GM18868 (cell line): ENCODE measurements around the gene SRF.

ENCODE experiments used
- ATAC-seq: cut with Tn5 transposase; IDR thresholded peaks from one replicate; pipeline ENCODE4 v1.9.1; 2021; ENCODE audit warnings: mild to moderate bottlenecking, moderate library complexity; ENCODE audit not compliant: unreplicated experiment

SRF gene

GRCh38 chr6:43146709-43147688 is 24.1 kb upstream of the SRF start:
- no peak for ATAC-seq

DNA sequence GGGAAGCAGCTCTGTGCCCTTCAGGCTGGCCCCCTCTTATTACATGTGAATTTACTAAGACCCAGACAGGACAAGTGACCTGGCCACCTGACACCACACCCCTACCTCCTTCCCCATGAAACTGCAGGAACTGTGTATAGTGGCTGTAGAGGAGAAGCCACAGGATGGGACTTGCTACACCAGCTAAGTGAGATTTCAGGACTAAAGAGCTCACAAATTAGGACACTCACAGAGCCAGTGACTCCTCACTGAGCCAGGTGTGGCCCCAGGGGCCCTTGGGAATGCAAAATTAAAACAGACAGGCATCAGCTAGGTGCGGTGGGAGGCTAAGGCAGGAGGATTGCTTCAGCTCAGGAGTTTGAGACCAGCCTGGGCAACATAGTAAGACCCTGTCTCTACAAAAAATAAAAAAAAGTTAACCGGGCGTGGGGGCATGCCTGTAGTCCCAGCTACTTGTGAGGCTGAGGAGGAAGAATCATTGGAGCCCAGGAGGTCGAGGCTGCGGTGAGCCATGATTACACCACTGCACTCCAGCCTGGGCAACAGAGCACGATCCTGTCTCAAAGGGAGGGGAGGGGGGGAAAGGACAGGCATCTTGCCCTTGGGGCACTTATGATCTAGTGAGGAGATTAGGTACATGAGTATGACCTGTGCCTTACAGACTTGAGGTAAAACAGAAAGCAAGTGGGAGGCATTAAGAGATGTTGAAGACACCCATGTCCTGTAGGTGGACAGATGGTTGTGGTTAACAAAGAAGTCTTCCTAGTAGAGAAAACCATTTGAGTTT is 23.2 kb upstream of the SRF start:
- no peak for ATAC-seq

- no peak for ATAC-seq
Measured at GRCh38 chr6:43149265-43149664, 21.8 kb upstream of the SRF start.

DNA sequence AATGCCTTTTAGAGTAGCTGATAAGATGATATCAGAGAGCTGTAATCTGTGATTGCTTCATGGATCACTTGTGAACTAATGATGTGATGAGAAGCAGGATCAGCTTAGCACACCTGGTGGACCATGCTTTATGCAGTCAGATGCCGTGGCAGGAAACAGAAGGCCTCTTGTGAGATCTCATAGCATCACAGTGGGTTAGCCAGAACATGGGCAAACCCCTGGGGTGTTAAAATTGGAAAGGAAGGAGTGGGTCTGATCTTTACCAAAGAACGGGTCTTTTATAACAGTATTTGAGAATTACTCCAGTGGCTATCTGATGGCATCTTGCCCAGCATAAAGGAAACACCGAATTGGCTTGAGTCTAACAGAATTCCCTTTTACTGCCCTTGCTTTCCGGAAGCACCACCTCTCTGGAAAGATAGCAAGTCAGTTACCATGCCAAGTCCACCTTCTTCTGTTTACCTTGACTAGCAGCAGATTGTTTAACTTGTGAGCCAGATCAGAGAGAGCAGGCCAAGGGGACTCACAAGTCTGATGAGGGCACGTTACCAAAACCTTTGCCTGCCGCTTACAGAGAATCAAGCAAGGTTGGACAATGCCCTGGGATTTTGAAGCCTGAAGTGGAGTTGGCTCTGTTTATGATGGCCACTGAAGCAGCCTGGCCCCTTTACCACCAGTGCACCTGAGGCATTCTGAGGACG is 20.9 kb upstream of the SRF start:
- no peak for ATAC-seq

- no peak for ATAC-seq
Measured at GRCh38 chr6:43159599-43159998, 11.5 kb upstream of the SRF start.

GRCh38 chr6:43163899-43164298 is 7.2 kb upstream of the SRF start:
- ATAC-seq: no peak

DNA sequence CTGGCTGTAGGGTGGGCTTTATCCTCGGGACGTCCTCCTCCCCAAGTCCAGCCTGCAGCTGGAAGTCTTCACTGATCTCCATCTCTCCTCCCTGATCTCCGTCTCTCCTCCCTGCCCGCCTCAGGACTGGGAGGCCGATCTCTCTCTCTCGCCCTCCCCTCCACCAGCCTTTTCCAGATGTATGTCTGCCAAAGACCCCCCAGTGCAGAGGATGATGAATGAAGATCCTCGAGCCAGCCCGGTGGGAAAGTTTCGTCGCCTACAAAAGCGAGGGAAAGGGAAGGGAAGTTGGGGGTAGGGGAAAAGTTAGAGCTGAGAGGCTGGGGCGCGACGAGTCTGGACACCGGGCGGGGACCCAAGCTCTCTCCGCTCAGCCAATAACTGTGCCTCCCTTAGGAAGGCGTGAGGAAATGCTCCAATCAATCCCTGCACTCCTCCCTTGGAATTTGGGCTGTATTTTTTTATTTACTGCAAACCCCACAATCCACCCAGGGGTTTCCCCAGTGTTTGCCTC is 595 bp upstream of the SRF start:
- ATAC-seq: no peak

GRCh38 chr6:43171707-43172103 is 636 bp downstream of the SRF start:
- no peak for ATAC-seq

GRCh38 chr6:43172104-43173007 is 1.3 kb downstream of the SRF start:
- ATAC-seq: no peak

DNA sequence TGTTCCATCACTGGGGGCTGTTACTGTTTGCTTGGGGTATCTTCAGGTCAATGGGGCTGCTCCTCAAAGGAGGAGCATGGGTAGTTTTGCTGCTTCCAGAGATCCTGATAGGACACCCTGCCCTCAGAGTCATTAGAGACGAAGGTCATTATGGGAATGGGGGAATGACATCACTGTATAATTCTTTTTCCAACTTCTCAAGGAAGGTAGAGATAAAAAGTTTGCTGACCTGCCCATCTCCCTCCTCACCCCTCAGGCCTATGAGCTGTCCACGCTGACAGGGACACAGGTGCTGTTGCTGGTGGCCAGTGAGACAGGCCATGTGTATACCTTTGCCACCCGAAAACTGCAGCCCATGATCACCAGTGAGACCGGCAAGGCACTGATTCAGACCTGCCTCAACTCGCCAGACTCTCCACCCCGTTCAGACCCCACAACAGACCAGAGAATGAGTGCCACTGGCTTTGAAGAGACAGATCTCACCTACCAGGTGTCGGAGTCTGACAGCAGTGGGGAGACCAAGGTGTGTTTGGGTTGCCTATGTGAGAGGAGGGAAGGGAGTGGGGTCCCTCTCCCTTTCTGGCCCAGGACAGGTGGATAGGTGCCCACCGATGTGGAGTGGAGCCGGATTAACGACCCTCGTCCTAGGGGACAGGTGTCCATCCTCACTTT is 2.7 kb downstream of the SRF start:
- no peak for ATAC-seq

GRCh38 chr6:43174263-43175112 is 3.4 kb downstream of the SRF start:
- peak; percentile 73 for ATAC-seq

GRCh38 chr6:43175676-43176422 is 4.8 kb downstream of the SRF start:
- no peak for ATAC-seq

GRCh38 chr6:43176423-43176786 is 5.3 kb downstream of the SRF start:
- ATAC-seq: no peak

DNA sequence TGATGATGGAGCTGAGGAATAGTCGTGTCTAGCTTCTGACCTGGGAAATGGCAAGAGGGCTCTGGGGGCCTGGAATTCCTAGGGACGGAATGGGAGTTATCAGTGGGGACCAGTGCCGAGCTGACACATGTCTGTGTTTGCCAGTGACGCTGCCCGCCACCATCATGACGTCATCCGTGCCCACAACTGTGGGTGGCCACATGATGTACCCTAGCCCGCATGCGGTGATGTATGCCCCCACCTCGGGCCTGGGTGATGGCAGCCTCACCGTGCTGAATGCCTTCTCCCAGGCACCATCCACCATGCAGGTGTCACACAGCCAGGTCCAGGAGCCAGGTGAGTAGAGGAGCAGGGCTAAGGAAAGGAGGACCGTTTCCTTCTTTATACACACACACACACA is 7.1 kb downstream of the SRF start:
- ATAC-seq: no peak

DNA sequence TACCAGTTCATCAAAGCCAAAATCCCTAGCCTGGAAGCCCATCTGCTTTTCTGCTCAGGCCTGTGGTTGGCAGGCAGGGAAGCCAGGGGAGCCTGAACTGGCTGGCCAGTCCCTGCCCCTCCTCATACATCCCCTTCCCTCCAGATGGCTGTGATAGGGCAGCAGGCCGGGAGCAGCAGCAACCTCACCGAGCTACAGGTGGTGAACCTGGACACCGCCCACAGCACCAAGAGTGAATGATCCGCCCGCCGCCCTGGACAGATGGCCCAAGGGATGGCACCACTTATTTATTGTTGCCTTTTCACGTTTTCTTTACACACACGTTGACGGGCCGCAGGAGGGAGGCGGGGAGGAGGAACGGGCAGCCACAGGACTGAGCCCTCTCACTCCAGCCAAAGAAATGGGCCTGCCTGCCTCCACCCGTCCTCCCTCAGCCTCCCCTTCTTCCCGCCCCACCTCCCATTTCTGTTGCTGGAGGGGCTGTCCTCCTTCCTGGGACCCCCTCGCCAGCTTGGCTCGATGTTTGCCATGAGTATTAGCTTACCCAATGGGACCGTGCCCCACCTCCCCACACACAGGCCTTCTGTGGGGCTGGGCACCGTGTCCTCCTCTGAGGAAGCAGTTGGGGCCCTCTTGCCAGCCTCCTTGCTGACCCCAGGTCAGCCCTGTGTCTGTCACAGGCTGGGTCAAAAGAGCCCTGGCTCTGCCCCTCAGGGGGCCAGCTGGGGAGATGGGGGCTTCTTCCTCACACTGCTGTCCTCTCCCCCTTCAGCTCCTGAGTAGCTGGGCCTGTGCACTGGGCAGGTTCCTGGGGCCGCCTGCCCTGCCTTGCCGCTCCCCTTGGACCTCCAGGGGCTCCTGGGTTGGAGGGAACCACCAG is 8.1 kb downstream of the SRF start:
- ATAC-seq: no peak

- no peak for ATAC-seq
Measured at GRCh38 chr6:43180058-43180457, 9.0 kb downstream of the SRF start.

DNA sequence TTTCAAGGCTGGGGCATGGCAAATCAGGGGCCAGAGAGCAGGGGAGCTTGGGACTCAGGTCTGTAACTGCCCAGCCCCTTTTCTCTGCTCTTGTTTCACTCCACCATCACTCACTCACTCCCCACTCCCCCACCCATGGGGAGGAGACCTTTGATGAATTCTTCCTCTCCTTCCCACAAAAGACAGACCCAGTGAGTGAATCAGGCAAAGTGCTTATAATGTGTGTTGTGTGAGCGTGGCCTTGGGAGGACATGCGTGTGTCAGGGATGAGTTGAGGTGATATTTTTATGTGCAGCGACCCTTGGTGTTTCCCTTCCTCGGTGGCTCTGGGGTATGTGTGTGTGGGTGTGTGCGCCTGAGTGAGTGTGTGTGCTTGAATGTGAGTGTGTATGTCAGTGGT is 9.9 kb downstream of the SRF start:
- ATAC-seq: no peak
